ENCODE measurements around the gene ZNF445. TPM values are rescaled to one million over a fixed set of nuclear protein-coding genes. Genes with fewer than 3 reads are reported as not detected.

ZNF445 gene
- total and polyA plus RNA-seq, 2 of the 8 experiments (the other 6 are each of a cell fraction or from before 2014, with no cell fraction given), result 3.3 to 26.3 TPM

DNA sequence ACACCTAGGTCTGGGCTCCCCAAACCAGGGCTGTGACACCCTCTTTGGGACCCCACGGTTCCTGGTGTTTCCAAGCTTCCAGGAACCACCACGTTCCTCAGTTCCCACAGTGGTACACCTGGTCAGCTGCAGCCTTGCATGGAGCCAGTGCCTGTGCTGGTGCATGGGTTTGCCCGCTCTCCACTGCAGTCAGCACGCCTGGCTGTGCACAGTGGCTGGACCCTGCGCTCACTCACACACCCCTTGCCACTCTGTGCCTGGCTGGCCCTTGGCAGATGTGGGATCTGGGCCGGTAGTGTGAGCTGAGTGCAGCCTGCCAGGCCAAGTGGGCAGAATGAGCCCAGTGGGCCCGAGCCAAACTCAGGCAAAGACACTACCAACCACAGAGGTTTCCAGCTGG is 90.1 kb downstream of the ZNF445 start:
- POLR2A ChIA-PET (ENCODE audit: partially characterized antibody), result interaction anchor here (0.9 kb wide), 1 partner anchor 11 kb away, joined by 3 read pairs; no protein-coding TSS in a partner anchor
- Histone ChIP-seq H3K79me1 (ENCODE audit: low read depth, low read length) (no peaks in the 10 kb centered on the region), H2AFZ (ENCODE audit: low read length) (no peak overlapping the region), H3K4me2 (ENCODE audit: insufficient read depth in 1 of 2, low read depth in 2 of 2, low read length in 2 of 2) (no peak overlapping the region), H2BK12ac (ENCODE audit: low read depth, low read length) (no peak overlapping the region), H4K91ac (replicated peaks; ENCODE audit: insufficient read length, low read length) (no peak overlapping the region), H3K4me1 (replicated peaks in 1 of 4; ENCODE audit: control insufficient read depth in 3 of 4, insufficient read depth in 4 of 4, low read length in 3 of 4) (no peaks in the 10 kb centered on the region), H3K79me2 (ENCODE audit: control insufficient read depth in 1 of 2, insufficient read depth in 2 of 2, low read length in 2 of 2) (no peaks in the 10 kb centered on the region), H3K18ac (ENCODE audit: extremely low read depth, low read length) (no peak overlapping the region), H3K9me3 (ENCODE audit: insufficient read depth in 2 of 2, low read depth in 1 of 2, low read length in 1 of 2) (peaks cover 4 to 7% of the 10 kb centered on the region in 2 experiments; a peak in 2 of 4 replicates), H3K23ac (ENCODE audit: insufficient read length) (no peak overlapping the region), H2AK5ac (ENCODE audit: low read depth, low read length) (no peak overlapping the region), H3K56ac (replicated peaks; ENCODE audit: insufficient read length, low read depth, low read length) (no peak overlapping the region), H3K4ac (replicated peaks; ENCODE audit: insufficient read length, low read depth, low read length) (no peak overlapping the region), H4K5ac (ENCODE audit: insufficient read length, low read depth, low read length) (no peak overlapping the region), H3K4me3 (ENCODE audit: extremely low read depth in 1 of 4, insufficient read depth in 2 of 4, low read depth in 3 of 4, low read length in 4 of 4) (no peak overlapping the region), H4K20me1 (replicated peaks in 1 of 2; ENCODE audit: control insufficient read depth in 1 of 2, insufficient read depth in 2 of 2, low read length in 2 of 2) (no peaks in the 10 kb centered on the region), H4K8ac (ENCODE audit: extremely low read depth, insufficient read depth, low read length) (no peak overlapping the region), H3K36me3 (ENCODE audit: control insufficient read depth in 2 of 4, insufficient read depth in 4 of 4, low read length in 3 of 4) (no peaks in the 10 kb centered on the region), H3K27me3 (replicated peaks in 1 of 4; ENCODE audit: control insufficient read depth in 3 of 4, extremely low read depth in 1 of 4, insufficient read depth in 3 of 4, low read length in 3 of 4) (no peaks in the 10 kb centered on the region), H2BK5ac (ENCODE audit: low read depth, low read length) (no peak overlapping the region), H3K9ac (replicated peaks in 1 of 4; ENCODE audit: extremely low read depth in 1 of 4, low read depth in 3 of 4, low read length in 3 of 4) (no peak overlapping the region), H2BK15ac (ENCODE audit: low read length) (no peak overlapping the region), H3K14ac (ENCODE audit: insufficient read length) (no peak overlapping the region), H2BK120ac (replicated peaks; ENCODE audit: low read depth, low read length) (no peak overlapping the region), H3K23me2 (ENCODE audit: low read depth, low read length) (no peaks in the 10 kb centered on the region), H3K27ac (ENCODE audit: low read depth, low read length) (no peak overlapping the region), H2BK20ac (ENCODE audit: low read length) (no peak overlapping the region)
- FAIRE-seq (no peak), DNase-seq (ENCODE audit: low read depth in 1 of 2, low spot score in 2 of 2) (no peak)
- no peak for TF ChIP-seq BRCA1 (IDR thresholded peaks at IDR 0.05; ENCODE audit: low read depth, low read length)
- 98% methylated on average over 7 of the region's 7 CpGs; no CpG with 5 or more reads in 1 of the 2 experiments for WGBS, 2 experiments (ENCODE audit: extremely low coverage in 1 of 2, insufficient coverage in 1 of 2, insufficient read length in 1 of 2, insufficient replicate concordance in 2 of 2, low coverage in 1 of 2, low lambda C conversion rate in 2 of 2, missing lambda C conversion rate in 1 of 2)
- CTCF ChIA-PET (ENCODE audit: partially characterized antibody), result interaction anchor here (1.5 kb wide), 1 partner anchor 10 kb away, joined by 3 read pairs; no protein-coding TSS in a partner anchor

Other genes with a start within 250 kb of the ZNF445 start
- not detected in 2 replicates for gene TOPAZ1, start 235.8 kb downstream of the ZNF445 start, total RNA-seq (2021; fragmentation: NEBNext Ultra II Directional; extraction: Animal tissue kit (Norgen Biotek cat#: 25700))
- gene TOPAZ1, start 235.8 kb downstream of the ZNF445 start, polyA plus RNA-seq (2011; rRNA removed), result not detected in 2 replicates
- 21.7 and 22.1 TPM in 2 replicates for gene TCAIM, start 138.9 kb downstream of the ZNF445 start, total RNA-seq (2021; fragmentation: NEBNext Ultra II Directional; extraction: Animal tissue kit (Norgen Biotek cat#: 25700))
- 5.8 and 6.9 TPM in 2 replicates for gene TCAIM, start 138.9 kb downstream of the ZNF445 start, polyA plus RNA-seq (2011; rRNA removed)
- 8.5 and 8.9 TPM in 2 replicates for gene ZKSCAN7, start 77.5 kb upstream of the ZNF445 start, total RNA-seq (2021; fragmentation: NEBNext Ultra II Directional; extraction: Animal tissue kit (Norgen Biotek cat#: 25700))
- gene ZKSCAN7, start 77.5 kb upstream of the ZNF445 start, polyA plus RNA-seq (2011; rRNA removed), result 5.5 and 10.2 TPM in 2 replicates
- 11.7 and 13.0 TPM in 2 replicates for gene ZNF660, start 107.3 kb upstream of the ZNF445 start, total RNA-seq (2021; fragmentation: NEBNext Ultra II Directional; extraction: Animal tissue kit (Norgen Biotek cat#: 25700))
- gene ZNF660, start 107.3 kb upstream of the ZNF445 start, polyA plus RNA-seq (2011; rRNA removed), result 2.0 and 3.1 TPM in 2 replicates
- 16.1 and 16.8 TPM in 2 replicates for gene ZNF197, start 147.4 kb upstream of the ZNF445 start, total RNA-seq (2021; fragmentation: NEBNext Ultra II Directional; extraction: Animal tissue kit (Norgen Biotek cat#: 25700))
- 3.9 and 4.0 TPM in 2 replicates for gene ZNF197, start 147.4 kb upstream of the ZNF445 start, polyA plus RNA-seq (2011; rRNA removed)
- 19.0 and 20.0 TPM in 2 replicates for gene ZNF35, start 171.1 kb upstream of the ZNF445 start, total RNA-seq (2021; fragmentation: NEBNext Ultra II Directional; extraction: Animal tissue kit (Norgen Biotek cat#: 25700))
- gene ZNF35, start 171.1 kb upstream of the ZNF445 start, polyA plus RNA-seq (2011; rRNA removed), result 2.0 and 2.9 TPM in 2 replicates
- 3.5 and 3.8 TPM in 2 replicates for gene ZNF502, start 235.0 kb upstream of the ZNF445 start, total RNA-seq (2021; fragmentation: NEBNext Ultra II Directional; extraction: Animal tissue kit (Norgen Biotek cat#: 25700))
- 0.61 and 1.5 TPM in 2 replicates for gene ZNF502, start 235.0 kb upstream of the ZNF445 start, polyA plus RNA-seq (2011; rRNA removed)